Endothelial cell of umbilical vein (primary cell): ENCODE data around the gene KLF3. TPM values are rescaled to one million over a fixed set of nuclear protein-coding genes. Genes with fewer than 3 reads are reported as not detected.

ENCODE experiments used
- BruUV-seq: library from RNA; stranded (reverse); fragments of 400-500 nt; replicated peaks from 2 replicates; lab custom pipeline; 2021; lab: Mats Ljungman, UMichigan
- CTCF ChIA-PET: fragments of 300-600, 350-600 bp; sonication (Branson Sonifier 250); formaldehyde crosslinking; loops from one replicate; lab custom pipeline; 2021; ENCODE audit warnings: antibody characterized with exemption, inconsistent platforms; lab: Charles Lee
- POLR2A ChIA-PET: fragments of 300-600, 350-600 bp; sonication (Branson Sonifier 250); formaldehyde crosslinking; loops from one replicate; lab custom pipeline; 2021; ENCODE audit warnings: antibody characterized with exemption, inconsistent platforms; lab: Charles Lee
- DNase-seq: peaks from one replicate; pipeline ENCODE4 v3.0.0-alpha.2; 2011; ENCODE audit warnings: low read depth, low spot score
- FAIRE-seq: peaks from 2 replicates; lab custom pipeline; 2011; peaks lifted over from hg19 to GRCh38; lab: Jason Lieb, UNC
- H2AFZ ChIP-seq: 2 replicates; pipeline ENCODE4 v1.6.0; 2012; ENCODE audit warnings: low read depth, low read length, control low read depth, inconsistent platforms
- H3K27ac ChIP-seq: 2 replicates; pipeline ENCODE4 v1.5.1; 2011; ENCODE audit warnings: low read depth, mild to moderate bottlenecking, control low read depth, low read length, moderate library complexity; ENCODE audit not compliant: insufficient read depth
- H3K27me3 ChIP-seq, 2 experiments: 2 replicates each; pipeline versions ENCODE4 v1.6.0 to v1.6.1; 2011; ENCODE audit warnings: low read length in 2 of 2, mixed read lengths in 1 of 2; ENCODE audit not compliant: control insufficient read depth in 2 of 2, insufficient read depth in 2 of 2
- H3K36me3 ChIP-seq, 2 experiments: 2 replicates in 1 of 2; 3 replicates in 1 of 2; pipeline ENCODE4 v1.5.1; 2011; ENCODE audit warnings: low read length in 2 of 2, mild to moderate bottlenecking in 1 of 2, moderate library complexity in 1 of 2; ENCODE audit not compliant: control insufficient read depth in 2 of 2, insufficient read depth in 2 of 2; ENCODE audit errors: extremely low read depth in 1 of 2
- H3K4me1 ChIP-seq: 3 replicates; pipeline ENCODE4 v1.5.1; 2011; ENCODE audit warnings: mild to moderate bottlenecking, low read length; ENCODE audit not compliant: control insufficient read depth, insufficient read depth; ENCODE audit errors: extremely low read depth
- H3K4me2 ChIP-seq: 2 replicates; pipeline ENCODE4 v1.6.1; 2011; ENCODE audit warnings: low read length, control low read depth, mixed read lengths; ENCODE audit not compliant: insufficient read depth
- H3K4me3 ChIP-seq, 3 experiments: fragments of 200-600 bp in 1 of 3; sonication (generic), shearing (Covaris generic) in 1 of 3; replicated peaks in 1 of 3; 2 replicates each; pipeline ENCODE4 v1.5.1; 2011 to 2016; ENCODE audit warnings: control low read depth in 3 of 3, low read length in 3 of 3, mild to moderate bottlenecking in 2 of 3, inconsistent platforms in 1 of 3, low read depth in 1 of 3, moderate library complexity in 1 of 3; ENCODE audit not compliant: insufficient read depth in 1 of 3
- H3K79me2 ChIP-seq: 2 replicates; pipeline ENCODE4 v1.6.0; 2012; ENCODE audit warnings: low read length, inconsistent platforms; ENCODE audit not compliant: control insufficient read depth, insufficient read depth
- H3K9ac ChIP-seq: replicated peaks from 2 replicates; pipeline ENCODE3; 2011; ENCODE audit warnings: low read length, control low read depth; ENCODE audit not compliant: insufficient read depth; ENCODE audit errors: extremely low read depth
- H3K9me1 ChIP-seq: replicated peaks from 3 replicates; pipeline ENCODE4 v1.6.0; 2011; ENCODE audit warnings: mild to moderate bottlenecking, low read length; ENCODE audit not compliant: control insufficient read depth, insufficient read depth; ENCODE audit errors: extremely low read depth
- H3K9me3 ChIP-seq: replicated peaks from 2 replicates; pipeline ENCODE4 v1.5.1; 2012; ENCODE audit warnings: low read length, inconsistent platforms; ENCODE audit not compliant: control insufficient read depth, insufficient read depth
- H4K20me1 ChIP-seq: replicated peaks from 2 replicates; pipeline ENCODE3; 2011; ENCODE audit warnings: mild to moderate bottlenecking, low read length; ENCODE audit not compliant: control insufficient read depth, insufficient read depth; ENCODE audit errors: extremely low read depth
- EZH2 ChIP-seq: IDR thresholded peaks from 2 replicates; pipeline ENCODE4 v1.6.1; 2012; ENCODE audit warnings: borderline replicate concordance, low read depth, mild to moderate bottlenecking, moderate library complexity, low read length, inconsistent platforms; ENCODE audit not compliant: severe bottlenecking
- GATA2 ChIP-seq: IDR thresholded peaks from 2 replicates; pipeline ENCODE4 v1.7.0; 2011; ENCODE audit warnings: low read depth, mild to moderate bottlenecking, moderate library complexity, mixed read lengths, low read length; ENCODE audit not compliant: insufficient read length, insufficient read depth
- JUN ChIP-seq: IDR thresholded peaks from 2 replicates; pipeline ENCODE4 v1.6.1; 2011; ENCODE audit warnings: borderline replicate concordance, low read depth; ENCODE audit not compliant: insufficient read length, insufficient read depth
- POLR2A ChIP-seq: IDR thresholded peaks from 2 replicates; pipeline ENCODE4 v1.6.1; 2012; ENCODE audit warnings: low read depth, mild to moderate bottlenecking, control low read depth, low read length
- dilution Hi-C: fragments of 300-500 bp; cut with MboI; formaldehyde crosslinking; loops from one replicate; pipeline ENCODE4 v1.15.0; 2019; ENCODE audit warnings: low sequenced_read_pairs; ENCODE audit not compliant: extremely low pct_ligation_motif_present
- intact Hi-C: fragments of 100-400 bp; cut with micrococcal nuclease; formaldehyde crosslinking; loops from one replicate; pipeline ENCODE4 v1.10.0; 2022
- polyA plus RNA-seq, 4 experiments: library from polyadenylated mRNA; depleted of rRNA in 3 of 4; stranded (reverse) in 3 of 4; unstranded in 1 of 4; fragments of >200 nt; gene quantifications; 2 replicates each; pipeline versions ENCODE4 v1.2.1 to v1.2.3, GENCODE V29; 2011 to 2012; ENCODE audit warnings: missing spikeins in 1 of 4
- total RNA-seq: library from RNA; stranded (reverse); gene quantifications from 2 replicates; pipeline ENCODE4 v1.2.3, GENCODE V29; 2021
- TF ChIP-seq, protein P1 (sequence below): IDR thresholded peaks from 2 replicates; pipeline ENCODE4 v1.6.1; 2011; ENCODE audit not compliant: insufficient read depth, insufficient read length
- TF ChIP-seq, protein P2 (sequence below), 2 donors: IDR thresholded peaks; 1 replicate in 1 of 2; 2 replicates in 1 of 2; pipeline ENCODE4 v1.5.1; 2011; ENCODE audit warnings: low read length in 2 of 2, mild to moderate bottlenecking in 2 of 2, moderate library complexity in 2 of 2, control low read depth in 1 of 2, inconsistent platforms in 1 of 2, low read depth in 1 of 2; ENCODE audit not compliant: insufficient read depth in 1 of 2; ENCODE audit errors: extremely low read depth in 1 of 2

Gene KLF3
- total and polyA plus RNA-seq, 2 donors (not counting 3 experiments of a cell fraction or from before 2014, with no cell fraction given): 27.7 to 50.5 TPM

DNA sequence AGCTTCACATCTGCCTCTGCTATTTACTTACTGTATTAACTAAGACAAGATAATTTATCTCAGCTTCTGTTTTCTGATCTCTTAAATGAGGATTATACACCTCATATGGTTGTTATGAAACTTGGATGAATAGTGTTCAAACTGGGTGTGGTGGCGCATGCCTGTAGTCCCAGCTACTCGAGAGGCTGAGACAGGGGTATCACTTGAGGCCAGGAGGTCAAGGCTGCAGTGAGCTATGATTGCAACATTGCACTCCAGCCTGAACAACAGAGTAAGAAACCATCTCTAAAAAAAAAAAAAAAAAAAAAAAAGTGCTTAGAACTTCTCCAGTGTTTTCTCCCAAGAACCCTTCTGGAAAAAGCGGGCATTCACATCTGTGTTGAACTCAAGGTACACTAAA lies 19.8 kb upstream of the KLF3 start:
- CTCF ChIA-PET: interaction anchor here (0.7 to 1.5 kb wide), 2 partner anchors 10 to 14 kb away, joined by 3 to 5 read pairs; no protein-coding TSS in a partner anchor
- DNase-seq: no peak
- TF ChIP-seq POLR2A (no peak), GATA2 (no peak), EZH2 (no peak), JUN (no peak)
- TF ChIP-seq, protein P1, sequence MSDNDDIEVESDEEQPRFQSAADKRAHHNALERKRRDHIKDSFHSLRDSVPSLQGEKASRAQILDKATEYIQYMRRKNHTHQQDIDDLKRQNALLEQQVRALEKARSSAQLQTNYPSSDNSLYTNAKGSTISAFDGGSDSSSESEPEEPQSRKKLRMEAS: no peak
- TF ChIP-seq, protein P2, sequence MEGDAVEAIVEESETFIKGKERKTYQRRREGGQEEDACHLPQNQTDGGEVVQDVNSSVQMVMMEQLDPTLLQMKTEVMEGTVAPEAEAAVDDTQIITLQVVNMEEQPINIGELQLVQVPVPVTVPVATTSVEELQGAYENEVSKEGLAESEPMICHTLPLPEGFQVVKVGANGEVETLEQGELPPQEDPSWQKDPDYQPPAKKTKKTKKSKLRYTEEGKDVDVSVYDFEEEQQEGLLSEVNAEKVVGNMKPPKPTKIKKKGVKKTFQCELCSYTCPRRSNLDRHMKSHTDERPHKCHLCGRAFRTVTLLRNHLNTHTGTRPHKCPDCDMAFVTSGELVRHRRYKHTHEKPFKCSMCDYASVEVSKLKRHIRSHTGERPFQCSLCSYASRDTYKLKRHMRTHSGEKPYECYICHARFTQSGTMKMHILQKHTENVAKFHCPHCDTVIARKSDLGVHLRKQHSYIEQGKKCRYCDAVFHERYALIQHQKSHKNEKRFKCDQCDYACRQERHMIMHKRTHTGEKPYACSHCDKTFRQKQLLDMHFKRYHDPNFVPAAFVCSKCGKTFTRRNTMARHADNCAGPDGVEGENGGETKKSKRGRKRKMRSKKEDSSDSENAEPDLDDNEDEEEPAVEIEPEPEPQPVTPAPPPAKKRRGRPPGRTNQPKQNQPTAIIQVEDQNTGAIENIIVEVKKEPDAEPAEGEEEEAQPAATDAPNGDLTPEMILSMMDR (IDR thresholded peaks at IDR 0.05; ENCODE audit: extremely low read depth in 1 of 2, insufficient read depth in 1 of 2, low read depth in 1 of 2, low read length in 2 of 2): no peak

More for the DNA sequence above, 19.8 kb upstream of the KLF3 start:
- POLR2A ChIA-PET: no interaction called here
- dilution Hi-C loops (no loop called here), intact Hi-C loops (no loop called here)
- Histone ChIP-seq H3K9ac (no peak overlapping the region), H3K4me1 (no peaks in the 10 kb centered on the region), H3K4me3 (no peak overlapping the region), H3K9me1 (no peaks in the 10 kb centered on the region), H3K27ac (no peak overlapping the region), H3K4me2 (no peak overlapping the region), H3K79me2 (no peaks in the 10 kb centered on the region), H2AFZ (no peak overlapping the region), H3K36me3 (no peaks in the 10 kb centered on the region), H4K20me1 (no peaks in the 10 kb centered on the region), H3K27me3 (peaks cover 7 to 10% of the 10 kb centered on the region in 2 experiments), H3K9me3 (no peaks in the 10 kb centered on the region)
- FAIRE-seq: no peak
- no TSS peak for BruUV-seq
